Fibroblast of villous mesenchyme (primary cell): ENCODE measurements around the gene AUTS2. TPM values are rescaled to one million over a fixed set of nuclear protein-coding genes. Genes with fewer than 3 reads are reported as not detected.

Experiments
- DNase-seq: peaks from one replicate; pipeline ENCODE4 v3.0.0-alpha.2; 2010; ENCODE audit warnings: low read depth
- H3K4me3 ChIP-seq: 2 replicates; pipeline ENCODE4 v1.5.1; 2011; ENCODE audit warnings: low read depth, mild to moderate bottlenecking, low read length
- CTCF ChIP-seq: IDR thresholded peaks from 2 replicates; pipeline ENCODE4 v1.5.1; 2012; ENCODE audit warnings: low read depth, mild to moderate bottlenecking, low read length; ENCODE audit not compliant: insufficient read depth
- total RNA-seq: library from RNA; depleted of rRNA; stranded (reverse); fragments of >200 nt; gene quantifications from 2 replicates; pipeline ENCODE4 v1.2.3, GENCODE V29; 2012

AUTS2 gene
- total RNA-seq, 1 donor = 3.9 TPM

- peak; percentile 43 for DNase-seq
- no peak for TF ChIP-seq CTCF
- H3K4me3 ChIP-seq = no peak overlapping the region
Measured at GRCh38 chr7:69677881-69678493, 79.7 kb downstream of the AUTS2 start.

- no peak for TF ChIP-seq CTCF
- no peak for DNase-seq
- H3K4me3 ChIP-seq = no peak overlapping the region
Measured at GRCh38 chr7:69678494-69679187, 80.4 kb downstream of the AUTS2 start.

- TF ChIP-seq CTCF = no peak
- H3K4me3 ChIP-seq = no peak overlapping the region
Measured at GRCh38 chr7:69681181-69681580, 82.9 kb downstream of the AUTS2 start.

GRCh38 chr7:69682518-69682917 is 84.2 kb downstream of the AUTS2 start:
- peak; percentile 16 for DNase-seq
- no peak overlapping the region for H3K4me3 ChIP-seq
- TF ChIP-seq CTCF = no peak

More at GRCh38 chr7:69681181-69681580, 82.9 kb downstream of the AUTS2 start:
- DNase-seq = no peak

GRCh38 chr7:69683002-69683401 is 84.7 kb downstream of the AUTS2 start:
- TF ChIP-seq CTCF = no peak
- DNase-seq = no peak
- H3K4me3 ChIP-seq = no peak overlapping the region

GRCh38 chr7:69684369-69685292 is 86.4 kb downstream of the AUTS2 start:
- peak; percentile 37 for DNase-seq
- TF ChIP-seq CTCF = no peak
- no peak overlapping the region for H3K4me3 ChIP-seq
